Mesodermal cell (in vitro differentiated cells): ENCODE results near the gene CC2D1B.

Experiments used
- H3K27ac ChIP-seq: 2 replicates; pipeline ENCODE4 v1.7.0; 2013; ENCODE audit warnings: mild to moderate bottlenecking, low read depth, low read length, moderate library complexity; ENCODE audit not compliant: severe bottlenecking
- H3K36me3 ChIP-seq: 2 replicates; pipeline ENCODE4 v1.7.1; 2013; ENCODE audit warnings: mild to moderate bottlenecking, low read length, moderate library complexity; ENCODE audit not compliant: control insufficient read depth, insufficient read depth
- H3K4me1 ChIP-seq: one replicate; pipeline ENCODE4 v1.7.1; 2013; ENCODE audit warnings: mild to moderate bottlenecking, low read length; ENCODE audit not compliant: insufficient read depth, control insufficient read depth, poor library complexity, severe bottlenecking
- H3K4me3 ChIP-seq: 2 replicates; pipeline ENCODE4 v1.7.0; 2013; ENCODE audit warnings: low read length, control low read depth, mild to moderate bottlenecking; ENCODE audit not compliant: insufficient read depth, poor library complexity, severe bottlenecking; ENCODE audit errors: extremely low read depth
- H3K9me3 ChIP-seq: 2 replicates; pipeline ENCODE4 v1.7.1; 2013; ENCODE audit warnings: mild to moderate bottlenecking, low read length, moderate library complexity; ENCODE audit not compliant: control insufficient read depth
- WGBS, 2 experiments: methylation state at CpG; one replicate each; pipeline ENCODE4 v1.1.5; 2013; ENCODE audit warnings: missing lambda C conversion rate in 2 of 2; ENCODE audit not compliant: insufficient coverage in 2 of 2; 5-methylcytosine and 5-hydroxymethylcytosine counted together

Gene CC2D1B

DNA sequence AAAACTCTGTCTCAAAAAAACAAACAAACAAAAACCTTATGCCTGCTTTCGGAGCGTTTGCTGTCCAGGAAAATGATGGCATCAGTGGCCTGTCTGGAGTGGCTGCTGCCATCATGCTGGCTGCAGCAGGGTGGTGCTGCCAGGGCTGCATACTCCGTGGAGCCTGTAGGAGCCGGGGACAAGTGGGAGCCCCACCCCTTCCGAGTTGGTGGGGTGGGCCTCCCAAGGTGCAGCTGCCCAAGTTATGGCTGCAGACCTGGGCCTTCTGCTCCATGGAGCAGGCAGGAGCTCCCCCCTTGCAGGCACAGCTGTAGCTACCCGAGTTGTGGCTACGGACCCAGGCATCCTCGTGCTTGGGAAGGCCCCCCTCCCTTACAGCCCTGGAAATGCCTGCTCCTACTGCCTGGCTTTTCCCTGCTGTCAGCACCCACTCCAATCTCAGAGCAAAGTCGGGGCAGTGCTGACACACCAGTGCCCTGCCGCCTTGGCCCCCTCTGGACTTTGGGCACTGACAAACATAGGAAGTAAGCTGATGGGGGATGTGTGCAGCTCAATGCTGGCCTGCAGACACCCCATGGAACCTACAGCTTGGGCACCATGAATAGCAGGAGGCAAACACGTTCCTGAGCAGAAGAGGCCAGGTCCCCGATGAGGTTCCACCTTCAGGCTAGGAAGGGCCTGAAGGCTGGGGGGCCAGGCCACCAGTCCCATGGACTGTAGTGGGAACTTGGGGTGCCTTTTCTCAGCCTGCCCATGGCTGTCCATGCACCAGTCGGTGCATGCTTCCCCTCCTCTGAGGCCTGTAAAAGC lies 60.4 kb downstream of the CC2D1B start:
- WGBS, 2 experiments: 94 to 96% methylated on average over 11 to 12 of the region's 13 CpGs
- H3K9me3 ChIP-seq: no peaks in the 10 kb centered on the region
- no peaks in the 10 kb centered on the region for H3K4me1 ChIP-seq
- H3K27ac ChIP-seq: no peak overlapping the region
- H3K36me3 ChIP-seq: no peaks in the 10 kb centered on the region
- H3K4me3 ChIP-seq: no peak overlapping the region
